Gastroesophageal sphincter (tissue), 4 donors: ENCODE measurements around the gene PLEKHA1. TPM values are rescaled to one million over a fixed set of nuclear protein-coding genes. Genes with fewer than 3 reads are reported as not detected.
A peak's percentile ranks its signal among the peaks of the same experiment; 100 is the strongest.

ENCODE experiments used
- ATAC-seq: fragments of 150-250 bp; one replicate; pipeline ENCODE4 v1.9.1; 2016; ENCODE audit warnings: mild to moderate bottlenecking, moderate library complexity
- H3K27ac ChIP-seq, 4 donors: fragments of 200-600 bp; sonication (generic) in 3 of 4; 1 replicate in 3 of 4; 2 replicates in 1 of 4; pipeline ENCODE4 v1.5.1; 2016 to 2019
- H3K27me3 ChIP-seq: fragments of 200-600 bp; sonication (generic); one replicate; pipeline ENCODE4 v1.5.1; 2019
- H3K36me3 ChIP-seq, 2 donors: fragments of 200-600 bp; sonication (generic); one replicate each; pipeline ENCODE4 v1.5.1; 2019; ENCODE audit warnings: control low read depth in 1 of 2
- H3K4me1 ChIP-seq, 3 donors: fragments of 200-600 bp; sonication (generic); 1 replicate in 2 of 3; 2 replicates in 1 of 3; pipeline ENCODE4 v1.5.1; 2016 to 2019; ENCODE audit warnings: control low read depth in 2 of 3
- H3K4me3 ChIP-seq, 2 donors: fragments of 200-600 bp; sonication (generic); one replicate each; pipeline ENCODE4 v1.5.1; 2019; ENCODE audit warnings: mild to moderate bottlenecking in 1 of 2, moderate library complexity in 1 of 2
- H3K9me3 ChIP-seq, 3 donors: fragments of 200-600 bp; sonication (generic); one replicate each; pipeline ENCODE4 v1.5.1; 2017 to 2019; ENCODE audit warnings: control low read depth in 2 of 3
- EP300 ChIP-seq: sonication (generic); formaldehyde crosslinking; IDR thresholded peaks from one replicate; pipeline ENCODE4 v1.6.1; 2017; ENCODE audit warnings: antibody characterized with exemption, mild to moderate bottlenecking
- POLR2A ChIP-seq, 2 donors: fragments of 450-650 bp; IDR thresholded peaks; one replicate each; pipeline ENCODE4 v1.6.1; 2017; ENCODE audit warnings: antibody characterized with exemption in 2 of 2, mild to moderate bottlenecking in 2 of 2, moderate library complexity in 1 of 2
- POLR2AphosphoS5 ChIP-seq: sonication (generic); formaldehyde crosslinking; IDR thresholded peaks from one replicate; pipeline ENCODE4 v1.6.1; 2017; ENCODE audit warnings: antibody characterized with exemption
- WGBS, 2 donors: methylation state at CpG; one replicate each; pipeline ENCODE4 v1.1.5; 2018; ENCODE audit warnings: low coverage in 1 of 2; 5-methylcytosine and 5-hydroxymethylcytosine counted together
- total RNA-seq, 4 donors: library from RNA; depleted of rRNA; stranded (reverse); fragments of >200 nt; gene quantifications; one replicate each; pipeline ENCODE4 v1.1.0, GENCODE V29; 2016
- TF ChIP-seq, protein P1 (sequence below), 4 experiments: fragments of 200-600 bp in 2 of 4; fragments of 450-650 bp in 2 of 4; sonication (generic) in 1 of 4; IDR thresholded peaks; one replicate each; pipeline ENCODE4 v1.5.1; 2017 to 2019; ENCODE audit warnings: antibody characterized with exemption in 4 of 4, mild to moderate bottlenecking in 2 of 4, moderate library complexity in 2 of 4

PLEKHA1 gene
- total RNA-seq, 4 donors from 2014 or later: 62.1 to 125 (median 93.8) TPM

DNA sequence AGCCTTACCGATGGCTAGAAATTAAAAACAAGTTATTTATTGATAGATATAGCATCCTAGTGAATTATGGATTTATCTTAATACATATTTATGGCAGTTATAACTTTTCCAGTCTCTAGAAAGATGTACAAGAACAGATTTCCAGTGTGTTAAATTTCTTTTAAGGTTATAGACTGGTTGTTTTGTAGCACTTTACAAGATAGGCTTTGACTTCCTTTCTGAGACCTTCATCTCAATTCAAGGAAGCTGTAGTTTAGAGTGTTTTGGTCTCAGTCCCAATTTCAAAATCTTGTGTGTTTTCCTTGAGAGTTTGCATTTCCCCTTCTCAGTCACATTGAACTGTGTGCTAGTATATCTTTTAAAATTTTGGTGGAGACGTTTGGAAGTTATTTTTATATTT, 30.1 kb downstream of the PLEKHA1 start:
- 36 to 59% methylated on average over 2 of the region's 2 CpGs for WGBS, 2 donors
- Histone ChIP-seq H3K9me3 (no peaks in the 10 kb centered on the region), H3K4me1 (peaks cover 0 to 7% (median 0%) of the 10 kb centered on the region in 3 donors), H3K36me3 (peaks cover 0 to 70% of the 10 kb centered on the region in 2 donors), H3K27ac (no peak overlapping the region), H3K27me3 (no peaks in the 10 kb centered on the region), H3K4me3 (no peak overlapping the region)
- no peak for ATAC-seq
- TF ChIP-seq POLR2A (IDR thresholded peaks at IDR 0.05): no peak

- no peak for ATAC-seq
- Histone ChIP-seq H3K27me3 (no peaks in the 10 kb centered on the region), H3K9me3 (no peaks in the 10 kb centered on the region), H3K36me3 (peaks cover 0 to 64% of the 10 kb centered on the region in 2 donors), H3K4me3 (no peak overlapping the region), H3K4me1 (peaks cover 0 to 7% (median 0%) of the 10 kb centered on the region in 3 donors), H3K27ac (peak overlapping the region in 1 of 4 donors; percentile 10)
- 56 to 66% methylated on average over 6 to 8 of the region's 8 CpGs for WGBS, 2 donors
- no peak for TF ChIP-seq POLR2AphosphoS5
- no peak for TF ChIP-seq POLR2A (IDR thresholded peaks at IDR 0.05)
- no peak for TF ChIP-seq EP300
- TF ChIP-seq, protein P1, sequence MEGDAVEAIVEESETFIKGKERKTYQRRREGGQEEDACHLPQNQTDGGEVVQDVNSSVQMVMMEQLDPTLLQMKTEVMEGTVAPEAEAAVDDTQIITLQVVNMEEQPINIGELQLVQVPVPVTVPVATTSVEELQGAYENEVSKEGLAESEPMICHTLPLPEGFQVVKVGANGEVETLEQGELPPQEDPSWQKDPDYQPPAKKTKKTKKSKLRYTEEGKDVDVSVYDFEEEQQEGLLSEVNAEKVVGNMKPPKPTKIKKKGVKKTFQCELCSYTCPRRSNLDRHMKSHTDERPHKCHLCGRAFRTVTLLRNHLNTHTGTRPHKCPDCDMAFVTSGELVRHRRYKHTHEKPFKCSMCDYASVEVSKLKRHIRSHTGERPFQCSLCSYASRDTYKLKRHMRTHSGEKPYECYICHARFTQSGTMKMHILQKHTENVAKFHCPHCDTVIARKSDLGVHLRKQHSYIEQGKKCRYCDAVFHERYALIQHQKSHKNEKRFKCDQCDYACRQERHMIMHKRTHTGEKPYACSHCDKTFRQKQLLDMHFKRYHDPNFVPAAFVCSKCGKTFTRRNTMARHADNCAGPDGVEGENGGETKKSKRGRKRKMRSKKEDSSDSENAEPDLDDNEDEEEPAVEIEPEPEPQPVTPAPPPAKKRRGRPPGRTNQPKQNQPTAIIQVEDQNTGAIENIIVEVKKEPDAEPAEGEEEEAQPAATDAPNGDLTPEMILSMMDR (IDR thresholded peaks at IDR 0.05): no peak
Measured at GRCh38 chr10:122407375-122408125, 33.0 kb downstream of the PLEKHA1 start.

GRCh38 chr10:122413327-122413726, 38.8 kb downstream of the PLEKHA1 start:
- H3K4me1 ChIP-seq: no peaks in the 10 kb centered on the region
- H3K9me3 ChIP-seq: no peaks in the 10 kb centered on the region
- H3K27ac ChIP-seq: no peak overlapping the region
- H3K36me3 ChIP-seq: peaks cover 0 to 64% of the 10 kb centered on the region in 2 donors
- ATAC-seq: no peak
- H3K4me3 ChIP-seq: no peak overlapping the region
- no peaks in the 10 kb centered on the region for H3K27me3 ChIP-seq
- TF ChIP-seq, protein P1 (IDR thresholded peaks at IDR 0.05): no peak
- TF ChIP-seq EP300 (no peak), POLR2AphosphoS5 (no peak), POLR2A (IDR thresholded peaks at IDR 0.05) (no peak)

DNA sequence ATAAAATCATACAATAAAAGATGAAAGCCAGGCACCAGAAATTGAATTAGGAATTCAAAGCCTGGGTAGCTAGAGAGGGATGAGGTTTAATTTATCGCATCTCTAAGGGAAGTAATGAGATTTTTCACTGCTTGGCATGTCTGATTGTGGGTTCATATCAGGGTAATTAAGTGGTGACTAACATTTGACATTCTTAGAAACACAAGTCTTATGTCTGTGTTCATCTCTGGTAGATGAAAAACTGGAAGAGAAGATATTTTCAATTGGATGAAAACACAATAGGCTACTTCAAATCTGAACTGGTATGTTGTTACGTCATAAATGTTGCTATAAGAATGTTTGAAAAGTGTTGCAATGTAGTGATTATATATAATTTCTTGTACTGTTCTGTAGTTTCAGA, 43.2 kb downstream of the PLEKHA1 start:
- H3K4me1 ChIP-seq: peaks cover 19 to 41% (median 19%) of the 10 kb centered on the region in 3 donors
- ATAC-seq: no peak
- H3K4me3 ChIP-seq: no peak overlapping the region
- H3K27me3 ChIP-seq: no peaks in the 10 kb centered on the region
- TF ChIP-seq EP300 (no peak), POLR2A (IDR thresholded peaks at IDR 0.05) (no peak), POLR2AphosphoS5 (no peak)
- TF ChIP-seq, protein P1 (IDR thresholded peaks at IDR 0.05): no peak
- H3K36me3 ChIP-seq: peaks cover 0 to 42% of the 10 kb centered on the region in 2 donors
- no peaks in the 10 kb centered on the region for H3K9me3 ChIP-seq
- peak overlapping the region in 1 of 4 donors; percentile 44 for H3K27ac ChIP-seq
- WGBS, 2 donors: 91 to 100% methylated on average over 2 of the region's 2 CpGs

GRCh38 chr10:122419016-122419415, 44.5 kb downstream of the PLEKHA1 start:
- WGBS, 2 donors: 57 to 83% methylated on average over 1 of the region's 1 CpG
- peaks cover 19 to 55% (median 19%) of the 10 kb centered on the region in 3 donors for H3K4me1 ChIP-seq
- H3K27ac ChIP-seq: peak overlapping the region in 3 of 4 donors; percentile 45 to 79 (median 77)
- TF ChIP-seq EP300 (no peak), POLR2AphosphoS5 (no peak), POLR2A (IDR thresholded peaks at IDR 0.05) (no peak)
- TF ChIP-seq, protein P1 (IDR thresholded peaks at IDR 0.05): no peak
- ATAC-seq: no peak
- peaks cover 0 to 30% of the 10 kb centered on the region in 2 donors for H3K36me3 ChIP-seq
- H3K4me3 ChIP-seq: no peak overlapping the region
- no peaks in the 10 kb centered on the region for H3K9me3 ChIP-seq
- no peaks in the 10 kb centered on the region for H3K27me3 ChIP-seq
